Limb (tissue), 2 donors: Measurements from ENCODE around the gene CASQ2.
A peak's percentile ranks its signal among the peaks of the same experiment; 100 is the strongest.

ENCODE experiments used
- DNase-seq, 2 donors: peaks; one replicate each; pipeline ENCODE4 v3.0.0-alpha.2; 2016; ENCODE audit errors: extremely low spot score in 2 of 2

CASQ2 gene

GRCh38 chr1:115729756-115730155 lies 38.8 kb downstream of the CASQ2 start:
- DNase-seq, result no peak

GRCh38 chr1:115728341-115728740 lies 40.2 kb downstream of the CASQ2 start:
- no peak for DNase-seq

GRCh38 chr1:115727706-115728249 lies 40.7 kb downstream of the CASQ2 start:
- peak; percentile 47 to 83 for DNase-seq

GRCh38 chr1:115726570-115726969 lies 41.9 kb downstream of the CASQ2 start:
- DNase-seq, result no peak

GRCh38 chr1:115726161-115726560 lies 42.4 kb downstream of the CASQ2 start:
- no peak for DNase-seq

GRCh38 chr1:115725600-115725999 lies 42.9 kb downstream of the CASQ2 start:
- DNase-seq, result no peak

- no peak for DNase-seq
Measured at GRCh38 chr1:115723756-115724155, 44.8 kb downstream of the CASQ2 start.

- no peak for DNase-seq
Measured at GRCh38 chr1:115722221-115722620, 46.3 kb downstream of the CASQ2 start.

- no peak for DNase-seq
Measured at GRCh38 chr1:115719285-115719684, 49.2 kb downstream of the CASQ2 start.

GRCh38 chr1:115718011-115718754 lies 50.3 kb downstream of the CASQ2 start:
- DNase-seq, result no peak

GRCh38 chr1:115717541-115717940 lies 51.0 kb downstream of the CASQ2 start:
- DNase-seq, result peak in 1 of 2 donors; percentile 61

GRCh38 chr1:115714572-115715141 lies 53.9 kb downstream of the CASQ2 start:
- DNase-seq, result no peak

- DNase-seq, result no peak
Measured at GRCh38 chr1:115713906-115714305, 54.6 kb downstream of the CASQ2 start.

- no peak for DNase-seq
Measured at GRCh38 chr1:115712911-115713609, 55.5 kb downstream of the CASQ2 start.

- DNase-seq, result no peak
Measured at GRCh38 chr1:115710859-115711624, 57.5 kb downstream of the CASQ2 start.

- peak in 1 of 2 donors; percentile 38 for DNase-seq
Measured at GRCh38 chr1:115706587-115707425, 61.7 kb downstream of the CASQ2 start.

GRCh38 chr1:115705963-115706362 lies 62.6 kb downstream of the CASQ2 start:
- no peak for DNase-seq

GRCh38 chr1:115705085-115705951 lies 63.2 kb downstream of the CASQ2 start:
- no peak for DNase-seq

GRCh38 chr1:115702959-115703358 lies 65.6 kb downstream of the CASQ2 start:
- peak in 1 of 2 donors; percentile 12 for DNase-seq

GRCh38 chr1:115701090-115701489 lies 67.4 kb downstream of the CASQ2 start:
- DNase-seq, result no peak
